ENCODE data around the gene ZNF337.
"Not testable (repeated sequence)": the region's sequence is repeated elsewhere in the genome, so short reads cannot be mapped to it uniquely, and the experiment has no call there.

ZNF337 gene

DNA sequence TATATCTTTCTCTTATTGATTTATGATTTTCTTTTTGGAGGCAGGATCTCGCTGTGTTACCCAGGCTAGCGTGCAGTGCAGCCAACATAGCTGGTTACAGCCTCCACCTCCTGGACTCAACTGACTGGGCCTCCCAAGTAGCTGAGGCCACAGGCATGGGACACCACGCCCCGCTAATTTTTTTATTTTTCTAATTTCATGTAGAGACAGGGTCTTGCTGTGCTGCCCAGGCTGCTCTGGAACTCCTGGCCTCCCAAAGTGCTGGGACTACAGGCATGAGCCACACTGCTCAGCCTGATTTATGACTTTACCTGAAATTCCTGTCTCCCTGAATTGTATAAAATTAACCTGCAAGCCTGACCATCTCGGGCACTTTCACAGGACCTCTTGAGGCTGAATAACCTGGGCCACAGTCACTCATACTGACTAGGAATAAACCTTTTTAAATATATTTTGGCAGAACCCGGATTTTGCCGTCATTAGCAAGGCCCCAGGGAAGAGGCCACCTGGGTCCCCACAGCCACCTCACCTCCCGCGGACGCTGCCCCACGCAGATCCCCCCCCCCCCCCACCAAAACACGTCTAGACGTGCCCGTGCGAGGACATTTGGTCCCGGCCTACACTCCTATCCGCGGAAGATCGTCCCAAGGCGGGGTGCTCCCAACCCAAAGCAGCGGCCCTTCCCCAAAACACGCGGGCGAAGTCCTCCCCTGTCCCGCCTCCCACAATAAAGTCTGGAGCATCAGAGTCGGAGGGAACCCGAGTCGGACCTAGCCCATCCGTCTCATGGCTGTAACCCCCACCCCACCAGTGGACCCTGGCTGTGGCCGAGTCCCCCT, 902 bp downstream of the ZNF337 start:
- CTCF ChIA-PET: interaction anchor here (0.5 kb wide), 1 partner anchor 220 kb away, joined by 5 read pairs; no protein-coding TSS in a partner anchor
- H3K27ac ChIP-seq: peak overlapping the region; percentile 88
- POLR2A ChIA-PET (ENCODE audit: low non-redundant PET): no interaction called here
- TF ChIP-seq, protein P1, sequence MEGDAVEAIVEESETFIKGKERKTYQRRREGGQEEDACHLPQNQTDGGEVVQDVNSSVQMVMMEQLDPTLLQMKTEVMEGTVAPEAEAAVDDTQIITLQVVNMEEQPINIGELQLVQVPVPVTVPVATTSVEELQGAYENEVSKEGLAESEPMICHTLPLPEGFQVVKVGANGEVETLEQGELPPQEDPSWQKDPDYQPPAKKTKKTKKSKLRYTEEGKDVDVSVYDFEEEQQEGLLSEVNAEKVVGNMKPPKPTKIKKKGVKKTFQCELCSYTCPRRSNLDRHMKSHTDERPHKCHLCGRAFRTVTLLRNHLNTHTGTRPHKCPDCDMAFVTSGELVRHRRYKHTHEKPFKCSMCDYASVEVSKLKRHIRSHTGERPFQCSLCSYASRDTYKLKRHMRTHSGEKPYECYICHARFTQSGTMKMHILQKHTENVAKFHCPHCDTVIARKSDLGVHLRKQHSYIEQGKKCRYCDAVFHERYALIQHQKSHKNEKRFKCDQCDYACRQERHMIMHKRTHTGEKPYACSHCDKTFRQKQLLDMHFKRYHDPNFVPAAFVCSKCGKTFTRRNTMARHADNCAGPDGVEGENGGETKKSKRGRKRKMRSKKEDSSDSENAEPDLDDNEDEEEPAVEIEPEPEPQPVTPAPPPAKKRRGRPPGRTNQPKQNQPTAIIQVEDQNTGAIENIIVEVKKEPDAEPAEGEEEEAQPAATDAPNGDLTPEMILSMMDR (conservative IDR thresholded peaks at IDR 0.05; ENCODE audit: low read depth): no peak
- DNase-seq (ENCODE audit: low spot score): peak; percentile 16

DNA sequence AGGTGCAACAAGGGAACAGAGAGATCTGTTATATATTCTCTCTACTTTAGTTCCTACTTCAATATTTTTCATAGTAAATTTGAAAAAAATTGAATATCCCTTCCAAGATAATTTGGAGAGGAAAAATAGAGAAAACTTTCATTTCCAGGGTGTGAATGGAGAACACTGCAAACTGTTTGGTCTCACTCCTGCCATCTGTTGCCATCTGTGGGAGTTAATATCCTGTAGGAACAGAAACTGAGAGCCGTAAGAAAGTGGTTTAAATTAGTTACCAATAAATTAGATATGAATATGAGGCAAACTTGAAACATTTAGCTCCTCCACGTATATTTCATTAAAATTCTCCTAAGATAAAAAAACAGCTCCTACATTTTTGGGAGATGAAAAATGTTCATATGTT, 4.2 kb downstream of the ZNF337 start:
- POLR2A ChIA-PET (ENCODE audit: low non-redundant PET): no interaction called here
- CTCF ChIA-PET: no interaction called here
- H3K27ac ChIP-seq: no peak overlapping the region
- DNase-seq (ENCODE audit: low spot score): no peak
- TF ChIP-seq, protein P1 (conservative IDR thresholded peaks at IDR 0.05; ENCODE audit: low read depth): no peak

DNA sequence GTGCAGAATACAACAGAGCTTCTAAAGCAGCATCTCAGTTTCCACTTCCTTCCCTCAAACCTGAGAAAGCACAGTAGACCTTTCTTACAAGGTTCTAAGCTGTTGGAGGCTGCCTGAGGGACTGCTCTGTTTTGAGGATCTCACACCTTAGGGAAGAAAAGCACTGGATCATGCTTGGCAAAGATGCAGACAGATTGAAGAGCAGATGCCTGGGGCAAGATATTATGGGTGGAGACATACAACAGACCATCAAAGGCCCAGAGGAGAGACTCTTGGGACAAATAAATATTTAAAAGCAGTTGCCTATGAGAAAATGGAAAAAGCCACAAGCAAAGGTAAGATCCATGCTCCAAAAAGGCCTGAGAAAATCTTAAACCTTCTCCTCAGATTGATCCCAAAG, 6.2 kb downstream of the ZNF337 start:
- CTCF ChIA-PET: no interaction called here
- POLR2A ChIA-PET (ENCODE audit: low non-redundant PET): no interaction called here
- no peak for DNase-seq (ENCODE audit: low spot score)

DNA sequence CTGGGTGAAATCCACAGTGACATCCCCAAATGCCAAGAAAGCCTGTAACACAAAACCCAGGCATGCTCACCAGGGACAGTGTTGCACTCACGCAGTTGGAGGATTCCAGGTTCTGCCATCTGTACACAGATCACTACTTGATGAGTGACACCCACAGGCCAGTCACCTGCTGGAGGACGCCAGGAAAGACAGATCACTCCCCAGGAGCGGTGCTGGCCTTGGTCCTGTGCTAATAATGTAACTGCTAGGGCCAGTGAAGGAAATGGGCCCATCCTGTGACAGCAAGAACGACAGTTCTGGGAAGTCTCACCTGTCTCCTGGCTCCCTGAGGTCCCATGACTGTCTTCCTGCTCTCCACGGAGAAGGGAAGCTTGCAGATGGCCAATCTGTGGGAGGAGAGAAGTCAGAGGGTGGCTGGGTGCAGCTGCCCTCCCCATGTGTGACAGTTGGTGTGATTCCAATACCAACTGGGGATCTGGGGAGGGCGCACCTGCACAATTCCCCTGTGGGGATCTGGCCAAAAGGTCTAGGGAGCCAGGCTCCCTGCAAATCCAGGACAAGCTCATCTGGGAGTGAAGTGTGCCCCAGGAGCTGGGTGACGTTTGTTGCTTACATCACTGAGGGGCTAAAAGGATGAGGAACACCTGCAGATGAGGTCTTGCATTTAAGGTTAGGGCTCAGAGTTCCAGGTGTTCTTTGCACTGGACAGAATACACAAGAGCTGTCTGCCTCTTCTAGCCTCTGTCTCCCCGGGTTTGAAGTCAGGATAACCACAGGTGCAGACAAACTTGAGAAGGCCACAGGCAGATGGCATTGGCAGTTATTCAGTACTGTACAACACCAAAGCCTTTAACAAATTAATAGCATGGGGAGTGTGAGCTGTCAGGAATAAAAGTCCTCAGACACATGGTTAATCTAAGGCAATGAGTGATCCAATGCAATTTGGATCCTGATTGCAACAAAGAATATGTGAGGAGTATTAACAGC, 10.3 kb downstream of the ZNF337 start:
- ChIA-PET CTCF (interaction anchor here (0.5 kb wide), 1 partner anchor 77 kb away, joined by 3 read pairs; no protein-coding TSS in a partner anchor), POLR2A (ENCODE audit: low non-redundant PET) (no interaction called here)
- DNase-seq (ENCODE audit: low spot score): no peak
- TF ChIP-seq, protein P1 (conservative IDR thresholded peaks at IDR 0.05; ENCODE audit: low read depth): no peak
- no peak overlapping the region for H3K27ac ChIP-seq

More for the DNA sequence above, 6.2 kb downstream of the ZNF337 start:
- TF ChIP-seq, protein P1 (conservative IDR thresholded peaks at IDR 0.05; ENCODE audit: low read depth): no peak
- no peak overlapping the region for H3K27ac ChIP-seq

DNA sequence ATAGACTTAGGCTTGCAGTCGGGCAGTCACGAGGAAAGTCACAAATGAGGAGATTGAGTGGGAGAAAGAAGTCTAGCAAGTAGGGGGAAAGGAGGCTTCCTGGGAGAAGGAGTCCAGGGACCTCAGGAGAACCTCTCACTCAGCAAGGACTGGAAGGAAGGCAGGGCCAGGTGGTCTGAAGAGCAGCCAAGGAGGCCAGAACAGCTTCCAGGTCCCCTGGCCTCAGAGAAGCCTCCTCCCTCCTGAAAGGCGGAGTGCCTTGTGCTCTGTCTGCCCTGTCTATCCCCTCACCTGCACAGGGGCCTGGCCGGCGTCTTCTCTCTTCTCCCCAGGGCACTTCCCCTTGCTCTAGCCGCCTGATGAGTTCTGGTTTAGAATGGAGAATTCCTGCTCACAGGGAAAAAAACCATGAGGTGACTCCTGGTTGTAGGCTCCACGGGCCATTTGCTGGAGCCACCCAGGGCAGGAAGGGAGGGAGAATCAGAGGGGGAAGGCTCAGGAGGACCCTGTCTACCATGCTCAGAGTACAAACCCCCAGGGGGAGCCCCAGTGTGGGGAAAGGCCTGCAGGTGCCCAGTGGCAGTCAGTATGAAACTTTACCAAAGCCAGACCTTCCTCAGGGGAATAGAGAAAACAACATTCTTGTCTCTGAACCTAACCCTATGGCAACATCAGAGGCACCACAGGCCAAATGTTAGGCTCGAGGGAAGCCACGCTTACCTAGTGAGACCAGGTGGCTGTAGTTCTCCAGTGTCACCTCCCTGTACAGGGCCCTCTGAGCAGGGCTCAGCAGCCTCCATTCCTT, 11.2 kb downstream of the ZNF337 start:
- ChIA-PET POLR2A (ENCODE audit: low non-redundant PET) (no interaction called here), CTCF (interaction anchor here (0.5 kb wide), 1 partner anchor 78 kb away, joined by 3 read pairs; no protein-coding TSS in a partner anchor)
- no peak for DNase-seq (ENCODE audit: low spot score)
- TF ChIP-seq, protein P1 (conservative IDR thresholded peaks at IDR 0.05; ENCODE audit: low read depth): no peak
- no peak overlapping the region for H3K27ac ChIP-seq

DNA sequence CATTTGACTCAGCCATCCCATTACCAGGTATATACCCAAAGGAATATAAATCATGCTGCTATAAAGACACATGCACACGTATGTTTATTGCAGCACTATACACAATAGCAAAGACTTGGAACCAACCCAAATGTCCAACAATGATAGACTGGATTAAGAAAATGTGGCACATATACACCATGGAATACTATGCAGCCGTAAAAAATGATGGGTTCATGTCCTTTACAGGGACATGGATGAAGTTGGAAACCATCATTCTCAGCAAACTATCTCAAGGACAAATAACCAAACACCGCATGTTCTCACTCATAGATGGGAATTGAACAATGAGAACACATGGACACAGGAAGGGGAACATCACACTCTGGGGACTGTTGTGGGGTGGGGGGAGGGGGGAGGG, 12.8 kb downstream of the ZNF337 start:
- POLR2A ChIA-PET (ENCODE audit: low non-redundant PET); DNase-seq (ENCODE audit: low spot score); CTCF ChIA-PET; H3K27ac ChIP-seq: not testable (repeated sequence)
